ACC112 (cell line): ENCODE data around the gene OR51S1.

Experiments
- H2AFZ ChIP-seq: fragments of 200-600 bp; sonication (generic); one replicate; pipeline ENCODE4 v1.6.0; 2017; ENCODE audit warnings: antibody characterized with exemption, low read length; ENCODE audit not compliant: unreplicated experiment
- H3K27ac ChIP-seq: fragments of 200-600 bp; sonication (generic); 2 replicates; pipeline ENCODE4 v1.5.1; 2014; ENCODE audit warnings: low read depth, mild to moderate bottlenecking, antibody characterized with exemption, low read length, moderate library complexity
- H3K27me3 ChIP-seq: fragments of 200-600 bp; sonication (generic); 2 replicates; pipeline ENCODE4 v1.6.1; 2014; ENCODE audit warnings: mild to moderate bottlenecking, antibody characterized with exemption, low read length, moderate library complexity, mixed read lengths; ENCODE audit not compliant: insufficient read depth
- H3K36me3 ChIP-seq: fragments of 200-600 bp; sonication (generic); 2 replicates; pipeline ENCODE4 v1.6.1; 2016; ENCODE audit warnings: mild to moderate bottlenecking, antibody characterized with exemption, low read length, moderate library complexity, mixed read lengths; ENCODE audit not compliant: insufficient read depth
- H3K4me1 ChIP-seq: fragments of 200-600 bp; sonication (generic); one replicate; pipeline ENCODE4 v1.6.1; 2016; ENCODE audit warnings: low read length, mixed read lengths; ENCODE audit not compliant: insufficient read depth, unreplicated experiment, control insufficient read depth
- H3K4me3 ChIP-seq: fragments of 200-600 bp; sonication (generic); 2 replicates; pipeline ENCODE4 v1.5.1; 2014; ENCODE audit warnings: mild to moderate bottlenecking, low read depth, low read length
- H3K79me2 ChIP-seq: fragments of 200-600 bp; sonication (generic); one replicate; pipeline ENCODE4 v1.6.0; 2016; ENCODE audit warnings: low read length; ENCODE audit not compliant: control insufficient read depth, unreplicated experiment, insufficient read depth

OR51S1 gene, protein sequence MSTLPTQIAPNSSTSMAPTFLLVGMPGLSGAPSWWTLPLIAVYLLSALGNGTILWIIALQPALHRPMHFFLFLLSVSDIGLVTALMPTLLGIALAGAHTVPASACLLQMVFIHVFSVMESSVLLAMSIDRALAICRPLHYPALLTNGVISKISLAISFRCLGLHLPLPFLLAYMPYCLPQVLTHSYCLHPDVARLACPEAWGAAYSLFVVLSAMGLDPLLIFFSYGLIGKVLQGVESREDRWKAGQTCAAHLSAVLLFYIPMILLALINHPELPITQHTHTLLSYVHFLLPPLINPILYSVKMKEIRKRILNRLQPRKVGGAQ

GRCh38 chr11:4848908-4849532 is at the start of gene OR51S1:
Gene OR51S1, minus strand, starts transcription at chr11:4849208. Its CDS starts 0 bp downstream, at chr11:4849208.
- Histone ChIP-seq H3K79me2 (no peaks in the 10 kb centered on the region), H3K27ac (no peak within 1 kb of the TSS), H3K27me3 (no peaks in the 10 kb centered on the region), H3K36me3 (no peaks in the 10 kb centered on the region), H3K4me3 (no peak within 1 kb of the TSS), H3K4me1 (no peaks in the 10 kb centered on the region), H2AFZ (no peak within 1 kb of the TSS)

- no peak overlapping the region for H2AFZ ChIP-seq
- H3K36me3 ChIP-seq = no peaks in the 10 kb centered on the region
- H3K4me3 ChIP-seq = no peak overlapping the region
- H3K27me3 ChIP-seq = no peaks in the 10 kb centered on the region
- H3K79me2 ChIP-seq = no peaks in the 10 kb centered on the region
- no peaks in the 10 kb centered on the region for H3K4me1 ChIP-seq
- H3K27ac ChIP-seq = no peak overlapping the region
These were observed 43.1 kb upstream of the OR51S1 start for GRCh38 chr11:4891996-4892640.

DNA sequence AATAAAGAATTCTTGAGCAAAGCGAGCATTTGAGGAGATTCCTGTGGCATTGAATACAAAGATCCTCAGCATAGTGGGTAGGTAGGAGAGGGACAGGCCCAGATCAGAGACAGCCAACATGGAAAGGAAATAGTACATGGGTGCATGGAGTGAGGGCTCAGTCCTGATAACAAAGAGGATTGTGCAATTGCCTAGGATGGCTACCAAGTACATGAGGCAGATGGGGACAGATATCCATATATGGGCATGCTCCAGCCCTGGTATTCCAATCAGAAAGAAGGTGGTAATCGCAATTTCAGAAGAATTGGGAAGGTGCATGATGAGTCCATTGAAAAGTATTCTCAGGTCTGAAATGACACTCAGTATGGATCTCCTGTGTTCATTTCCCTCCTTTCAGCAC is 41.3 kb upstream of the OR51S1 start:
- H3K36me3 ChIP-seq = no peaks in the 10 kb centered on the region
- no peaks in the 10 kb centered on the region for H3K4me1 ChIP-seq
- H3K27me3 ChIP-seq = no peaks in the 10 kb centered on the region
- H3K27ac ChIP-seq = no peak overlapping the region
- H3K79me2 ChIP-seq = no peaks in the 10 kb centered on the region
- no peak overlapping the region for H2AFZ ChIP-seq
- H3K4me3 ChIP-seq = no peak overlapping the region

DNA sequence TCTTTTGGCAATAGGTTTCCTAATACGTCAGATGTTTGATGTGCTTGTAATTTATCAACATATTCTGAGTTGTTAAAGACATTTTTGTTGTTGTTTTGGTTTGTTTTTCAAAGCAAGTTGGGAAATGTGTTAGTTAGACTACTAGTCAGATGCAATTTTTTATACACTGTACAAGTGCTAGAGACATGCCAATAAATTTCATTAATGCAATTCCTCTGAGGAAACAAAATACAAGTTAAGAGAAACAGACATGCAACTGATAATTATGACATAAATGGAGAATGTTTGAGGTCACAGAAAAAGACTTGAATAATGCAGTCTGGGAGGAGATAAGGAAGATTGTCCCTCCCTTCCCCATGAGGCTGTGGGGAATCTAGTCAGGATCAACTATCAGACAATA is 38.6 kb upstream of the OR51S1 start:
- Histone ChIP-seq H3K36me3 (no peaks in the 10 kb centered on the region), H2AFZ (no peak overlapping the region), H3K27me3 (no peaks in the 10 kb centered on the region), H3K27ac (no peak overlapping the region), H3K79me2 (no peaks in the 10 kb centered on the region), H3K4me3 (no peak overlapping the region), H3K4me1 (no peaks in the 10 kb centered on the region)

- Histone ChIP-seq H3K27ac (no peak overlapping the region), H2AFZ (no peak overlapping the region), H3K27me3 (no peaks in the 10 kb centered on the region), H3K4me1 (no peaks in the 10 kb centered on the region), H3K4me3 (no peak overlapping the region), H3K79me2 (no peaks in the 10 kb centered on the region), H3K36me3 (no peaks in the 10 kb centered on the region)
These were observed 37.2 kb upstream of the OR51S1 start for GRCh38 chr11:4886186-4886585.

DNA sequence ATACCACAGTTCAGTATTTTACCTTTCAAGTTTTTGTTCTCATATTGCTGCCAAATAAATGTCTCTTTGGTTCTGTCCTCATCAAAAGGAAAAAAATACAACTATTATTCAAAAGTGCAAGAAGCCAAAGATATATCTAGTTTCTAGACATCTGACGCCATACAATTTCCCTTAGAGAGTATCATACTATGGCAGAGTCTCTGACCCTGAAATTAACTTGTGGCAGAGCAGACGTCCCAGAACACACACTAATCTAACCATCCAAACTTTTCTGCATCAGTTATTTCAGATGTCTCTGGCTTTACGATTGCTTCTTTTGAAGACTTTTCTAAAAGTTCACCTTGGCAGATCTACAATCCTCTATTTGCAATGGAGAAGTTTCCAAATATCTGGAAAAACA is 35.4 kb upstream of the OR51S1 start:
- Histone ChIP-seq H3K27ac (no peak overlapping the region), H3K4me3 (no peak overlapping the region), H3K27me3 (no peaks in the 10 kb centered on the region), H2AFZ (no peak overlapping the region), H3K79me2 (no peaks in the 10 kb centered on the region), H3K4me1 (no peaks in the 10 kb centered on the region), H3K36me3 (no peaks in the 10 kb centered on the region)

GRCh38 chr11:4882543-4882942 is 33.5 kb upstream of the OR51S1 start:
- Histone ChIP-seq H3K79me2 (no peaks in the 10 kb centered on the region), H3K27me3 (no peaks in the 10 kb centered on the region), H3K36me3 (no peaks in the 10 kb centered on the region), H3K4me3 (no peak overlapping the region), H2AFZ (no peak overlapping the region), H3K27ac (no peak overlapping the region), H3K4me1 (no peaks in the 10 kb centered on the region)

GRCh38 chr11:4881860-4882500 is 33.0 kb upstream of the OR51S1 start, which contains the start of gene OR51T1:
Gene OR51T1, plus strand, starts transcription at chr11:4881900. Its CDS starts 0 bp downstream, at chr11:4881900.
- no peaks in the 10 kb centered on the region for H3K79me2 ChIP-seq
- no peaks in the 10 kb centered on the region for H3K4me1 ChIP-seq
- H3K27ac ChIP-seq = no peak within 1 kb of the TSS
- no peak within 1 kb of the TSS for H2AFZ ChIP-seq
- H3K36me3 ChIP-seq = no peaks in the 10 kb centered on the region
- H3K4me3 ChIP-seq = no peak within 1 kb of the TSS
- no peaks in the 10 kb centered on the region for H3K27me3 ChIP-seq

- no peaks in the 10 kb centered on the region for H3K27me3 ChIP-seq
- H3K4me3 ChIP-seq = no peak overlapping the region
- no peaks in the 10 kb centered on the region for H3K36me3 ChIP-seq
- H3K27ac ChIP-seq = no peak overlapping the region
- no peak overlapping the region for H2AFZ ChIP-seq
- H3K79me2 ChIP-seq = no peaks in the 10 kb centered on the region
- H3K4me1 ChIP-seq = no peaks in the 10 kb centered on the region
These were observed 32.2 kb upstream of the OR51S1 start for GRCh38 chr11:4881188-4881587.

GRCh38 chr11:4865855-4866254 is 16.8 kb upstream of the OR51S1 start:
- Histone ChIP-seq H3K27me3 (no peaks in the 10 kb centered on the region), H2AFZ (no peak overlapping the region), H3K36me3 (no peaks in the 10 kb centered on the region), H3K4me3 (no peak overlapping the region), H3K27ac (no peak overlapping the region), H3K79me2 (no peaks in the 10 kb centered on the region), H3K4me1 (no peaks in the 10 kb centered on the region)
